ENCODE data around the gene RALGPS1. TPM values are rescaled to one million over a fixed set of nuclear protein-coding genes. Genes with fewer than 3 reads are reported as not detected.

RALGPS1 gene
- total RNA-seq, 2 experiments from 2014 or later: 1.9 to 2.2 TPM

GRCh38 chr9:127039492-127039891 lies 124.9 kb downstream of the RALGPS1 start:
- Mint-ChIP-seq H3K4me1 (ENCODE audit: low read depth) (no peaks in the 10 kb centered on the region), H3K36me3 (ENCODE audit: low read depth) (no peaks in the 10 kb centered on the region), H3K4me3 (no peak overlapping the region), H3K27ac (no peak overlapping the region), H3K27me3 (peaks cover 4% of the 10 kb centered on the region), H3K9me3 (no peaks in the 10 kb centered on the region)
- TF ChIP-seq CTCF (IDR thresholded peaks at IDR 0.05): no peak
- DNase-seq (no peak), ATAC-seq (no peak)
- ChIA-PET POLR2A (interaction anchor here (0.6 kb wide), 1 partner anchor 9 kb away, joined by 4 read pairs; no protein-coding TSS in a partner anchor), CTCF (no interaction called here)
- intact Hi-C loops (cut with micrococcal nuclease): no loop called here

- ChIA-PET CTCF (no interaction called here), POLR2A (no interaction called here)
- H3K27me3 Mint-ChIP-seq: peaks cover 6% of the 10 kb centered on the region
- H3K36me3 Mint-ChIP-seq (ENCODE audit: low read depth): no peaks in the 10 kb centered on the region
- no peak for TF ChIP-seq CTCF (IDR thresholded peaks at IDR 0.05)
- no peak overlapping the region for H3K27ac Mint-ChIP-seq
- H3K4me1 Mint-ChIP-seq (ENCODE audit: low read depth): peaks cover 19% of the 10 kb centered on the region
- intact Hi-C loops (cut with micrococcal nuclease): no loop called here
- DNase-seq (no peak), ATAC-seq (no peak)
- H3K4me3 Mint-ChIP-seq: no peak overlapping the region
- H3K9me3 Mint-ChIP-seq: no peaks in the 10 kb centered on the region
Measured at GRCh38 chr9:127045148-127045547, 130.6 kb downstream of the RALGPS1 start.

GRCh38 chr9:127047971-127048370 lies 133.4 kb downstream of the RALGPS1 start:
- intact Hi-C loops (cut with micrococcal nuclease): no loop called here
- ChIA-PET POLR2A (interaction anchor here (1.0 kb wide), 2 partner anchors 11 to 40 kb away, joined by 3 read pairs; no protein-coding TSS in a partner anchor), CTCF (no interaction called here)
- no peak for DNase-seq
- Mint-ChIP-seq H3K4me1 (ENCODE audit: low read depth) (peaks cover 19% of the 10 kb centered on the region), H3K36me3 (ENCODE audit: low read depth) (no peaks in the 10 kb centered on the region), H3K27me3 (peaks cover 2% of the 10 kb centered on the region), H3K4me3 (no peak overlapping the region), H3K27ac (no peak overlapping the region), H3K9me3 (no peaks in the 10 kb centered on the region)
- no peak for ATAC-seq
- no peak for TF ChIP-seq CTCF (IDR thresholded peaks at IDR 0.05)

GRCh38 chr9:127049044-127049443 lies 134.5 kb downstream of the RALGPS1 start:
- ATAC-seq (peak; percentile 97), DNase-seq (peak; percentile 51)
- Mint-ChIP-seq H3K36me3 (ENCODE audit: low read depth) (peaks cover 3% of the 10 kb centered on the region), H3K4me1 (ENCODE audit: low read depth) (peaks cover 19% of the 10 kb centered on the region), H3K27me3 (peaks cover 2% of the 10 kb centered on the region), H3K4me3 (no peak overlapping the region), H3K9me3 (no peaks in the 10 kb centered on the region), H3K27ac (no peak overlapping the region)
- CTCF ChIA-PET: interaction anchor here (1.2 to 1.4 kb wide), 3 partner anchors 62 to 108 kb away, joined by 3 to 5 read pairs (median 4); no protein-coding TSS in a partner anchor
- intact Hi-C loops (cut with micrococcal nuclease): no loop called here
- POLR2A ChIA-PET: interaction anchor here (0.6 to 1.3 kb wide), 5 partner anchors 9 to 83 kb away, joined by 3 to 4 read pairs (median 3); no protein-coding TSS in a partner anchor
- no peak for TF ChIP-seq CTCF (IDR thresholded peaks at IDR 0.05)

GRCh38 chr9:127049581-127049980 lies 135.0 kb downstream of the RALGPS1 start:
- DNase-seq (no peak), ATAC-seq (no peak)
- no peak for TF ChIP-seq CTCF (IDR thresholded peaks at IDR 0.05)
- Mint-ChIP-seq H3K36me3 (ENCODE audit: low read depth) (peaks cover 3% of the 10 kb centered on the region), H3K27me3 (peaks cover 2% of the 10 kb centered on the region), H3K4me3 (no peak overlapping the region), H3K9me3 (no peaks in the 10 kb centered on the region), H3K4me1 (ENCODE audit: low read depth) (peaks cover 19% of the 10 kb centered on the region), H3K27ac (no peak overlapping the region)
- intact Hi-C loops (cut with micrococcal nuclease): no loop called here
- ChIA-PET CTCF (interaction anchor here (1.2 to 1.4 kb wide), 3 partner anchors 62 to 108 kb away, joined by 3 to 5 read pairs (median 4); no protein-coding TSS in a partner anchor), POLR2A (interaction anchor here (1.1 to 1.3 kb wide), 2 partner anchors 9 to 12 kb away, joined by 3 read pairs; no protein-coding TSS in a partner anchor)
